ENCODE data around the gene RPS6KA2.
"Not testable (repeated sequence)": the region's sequence is repeated elsewhere in the genome, so short reads cannot be mapped to it uniquely, and the experiment has no call there.

DNA sequence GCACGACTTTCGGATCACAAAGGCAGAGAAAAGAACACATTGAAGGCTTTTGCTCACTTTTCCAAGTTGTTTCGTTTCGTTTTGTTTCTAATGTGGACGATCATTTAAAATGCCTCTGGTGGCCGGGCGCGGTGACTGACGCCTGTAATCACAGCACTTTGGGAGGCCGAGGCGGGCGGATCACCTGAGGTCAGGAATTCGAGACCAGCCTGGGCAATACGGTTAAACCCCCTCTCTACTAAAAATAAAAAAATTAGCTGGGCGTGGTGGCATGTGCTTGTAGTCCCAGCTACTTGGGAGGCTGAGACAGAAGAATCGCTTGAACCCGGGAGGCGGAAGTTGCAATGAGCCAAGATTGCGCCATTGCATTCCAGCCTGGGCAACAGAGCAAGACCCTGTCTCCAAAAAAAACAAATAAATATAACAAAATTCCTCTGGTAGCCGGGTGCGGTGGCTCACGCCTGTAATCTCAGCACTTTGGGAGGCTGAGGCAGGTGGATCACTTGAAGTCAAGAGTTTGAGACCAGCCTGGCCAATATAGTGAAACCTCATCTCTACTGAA, 243.2 kb downstream of the RPS6KA2 start:
- TF ChIP-seq POLR2A (IDR thresholded peaks at IDR 0.05): not testable (repeated sequence)
- peak in 1 of 3 donors; percentile 43 for TF ChIP-seq CTCF (IDR thresholded peaks at IDR 0.05)

Data from breast epithelium (tissue), 3 donors.